OCI-LY3 (cell line): ENCODE measurements around the gene NDST3.

Source experiments
- CTCF ChIP-seq: fragments of 200-600, 300-600 bp; sonication (generic); IDR thresholded peaks from 2 replicates; pipeline ENCODE4 v1.5.1; 2014; ENCODE audit warnings: antibody characterized with exemption, low read length, low read depth
- EZH2phosphoT487 ChIP-seq: fragments of 200-600 bp; shearing (Covaris generic); IDR thresholded peaks from 2 replicates; pipeline ENCODE4 v1.6.1; 2018; ENCODE audit warnings: antibody characterized with exemption, mixed run types, low read depth

GRCh38 chr4:117987464-117987863 lies 46.8 kb upstream of the NDST3 start:
- TF ChIP-seq CTCF (no peak), EZH2phosphoT487 (no peak)
